Neural cell (in vitro differentiated cells): Measurements from ENCODE around the gene TEKT3. TPM values are rescaled to one million over a fixed set of nuclear protein-coding genes. Genes with fewer than 3 reads are reported as not detected.

ENCODE experiments used
- H2AFZ ChIP-seq: fragments of 200-600, 300-800 bp; sonication (generic), shearing (Covaris generic); 2 replicates; pipeline ENCODE4 v1.6.0; 2014; ENCODE audit warnings: low read depth, mild to moderate bottlenecking, antibody characterized with exemption, low read length, moderate library complexity
- H3F3A ChIP-seq: fragments of 200-600 bp; shearing (Covaris generic); 2 replicates; pipeline ENCODE4 v1.6.1; 2016; ENCODE audit warnings: mild to moderate bottlenecking, moderate library complexity, mixed read lengths, antibody characterized with exemption, low read length; ENCODE audit not compliant: insufficient read depth, poor library complexity, severe bottlenecking
- H3K27ac ChIP-seq: fragments of 200-600, 300-800 bp; sonication (generic), shearing (Covaris generic); 2 replicates; pipeline ENCODE4 v1.5.1; 2014; ENCODE audit warnings: mild to moderate bottlenecking, low read length, moderate library complexity
- H3K27me3 ChIP-seq: fragments of 300-800, 200-600 bp; sonication (generic), shearing (Covaris generic); 2 replicates; pipeline ENCODE4 v1.6.0; 2014; ENCODE audit warnings: mild to moderate bottlenecking, low read depth, low read length, moderate library complexity; ENCODE audit not compliant: insufficient read depth
- H3K36me3 ChIP-seq: fragments of 300-800, 200-600 bp; sonication (generic), shearing (Covaris generic); 2 replicates; pipeline ENCODE4 v1.5.1; 2014; ENCODE audit warnings: mild to moderate bottlenecking, antibody characterized with exemption, low read length, moderate library complexity; ENCODE audit not compliant: insufficient read depth
- H3K4me2 ChIP-seq: fragments of 300-800, 200-600 bp; sonication (generic), shearing (Covaris generic); 2 replicates; pipeline ENCODE4 v1.6.0; 2014; ENCODE audit warnings: mild to moderate bottlenecking, low read length
- H3K4me3 ChIP-seq: fragments of 300-800, 200-600 bp; sonication (generic), shearing (Covaris generic); 2 replicates; pipeline ENCODE4 v1.5.1; 2014; ENCODE audit warnings: mild to moderate bottlenecking, low read length, moderate library complexity
- H3K79me2 ChIP-seq: fragments of 200-600 bp; shearing (Covaris generic); replicated peaks from 2 replicates; pipeline ENCODE4 v1.6.0; 2014; ENCODE audit warnings: mild to moderate bottlenecking, low read length, moderate library complexity; ENCODE audit not compliant: insufficient read depth
- H3K9ac ChIP-seq: fragments of 300-800, 200-600 bp; sonication (generic), shearing (Covaris generic); 2 replicates; pipeline ENCODE4 v1.6.1; 2016; ENCODE audit warnings: mild to moderate bottlenecking, low read length, mixed read lengths
- H3K9me2 ChIP-seq: fragments of 200-600 bp; shearing (Covaris generic); 2 replicates; pipeline ENCODE4 v1.6.1; 2016; ENCODE audit warnings: mild to moderate bottlenecking, low read length, mixed read lengths; ENCODE audit not compliant: insufficient read depth
- H3K9me3 ChIP-seq: fragments of 200-600, 300-800 bp; sonication (generic), shearing (Covaris generic); 2 replicates; pipeline ENCODE4 v1.6.1; 2016; ENCODE audit warnings: mild to moderate bottlenecking, mixed run types, low read length, moderate library complexity, mixed read lengths
- H4K20me1 ChIP-seq: fragments of 200-600 bp; shearing (Covaris generic); 2 replicates; pipeline ENCODE4 v1.6.1; 2016; ENCODE audit warnings: mild to moderate bottlenecking, mixed run types; ENCODE audit not compliant: insufficient read depth
- EP300 ChIP-seq: fragments of 450-650 bp; conservative IDR thresholded peaks from 2 replicates; pipeline ENCODE4 v1.6.1; 2014; ENCODE audit warnings: antibody characterized with exemption, mild to moderate bottlenecking, moderate library complexity; ENCODE audit not compliant: poor library complexity, severe bottlenecking
- EZH2 ChIP-seq: fragments of 200-600, 300-800 bp; shearing (Covaris generic), sonication (generic); IDR thresholded peaks from 2 replicates; pipeline ENCODE4 v1.6.1; 2014; ENCODE audit warnings: antibody characterized with exemption, low read length, borderline replicate concordance, mild to moderate bottlenecking; ENCODE audit not compliant: insufficient read depth, poor library complexity, severe bottlenecking
- MXI1 ChIP-seq: fragments of 450-650 bp; conservative IDR thresholded peaks from 2 replicates; pipeline ENCODE4 v1.6.1; 2014; ENCODE audit warnings: antibody characterized with exemption, mild to moderate bottlenecking; ENCODE audit not compliant: poor library complexity, severe bottlenecking
- POLR2AphosphoS5 ChIP-seq: IDR thresholded peaks from 2 replicates; pipeline ENCODE4 v1.6.1; 2012
- RAD21 ChIP-seq: fragments of 450-650 bp; conservative IDR thresholded peaks from 2 replicates; pipeline ENCODE4 v1.6.1; 2014; ENCODE audit warnings: antibody characterized with exemption, mild to moderate bottlenecking, moderate library complexity
- SMC3 ChIP-seq: fragments of 450-650 bp; conservative IDR thresholded peaks from 2 replicates; pipeline ENCODE4 v1.6.1; 2014; ENCODE audit warnings: antibody characterized with exemption, mild to moderate bottlenecking, moderate library complexity; ENCODE audit not compliant: poor library complexity
- TAF1 ChIP-seq: IDR thresholded peaks from 2 replicates; pipeline ENCODE4 v1.6.1; 2012; ENCODE audit warnings: low read depth
- polyA plus RNA-seq: library from polyadenylated mRNA; depleted of rRNA; stranded (reverse); fragments of >200 nt; gene quantifications from 2 replicates; pipeline ENCODE4 v1.2.3, GENCODE V29; 2014
- TF ChIP-seq, protein P1 (sequence below): IDR thresholded peaks from 2 replicates; pipeline ENCODE4 v1.6.1; 2012; ENCODE audit warnings: borderline replicate concordance
- TF ChIP-seq, protein P2 (sequence below): fragments of 450-650 bp; IDR thresholded peaks from 2 replicates; pipeline ENCODE4 v1.5.1; 2014; ENCODE audit warnings: antibody characterized with exemption, mild to moderate bottlenecking, moderate library complexity; ENCODE audit not compliant: poor library complexity, severe bottlenecking

The TEKT3 gene
- polyA plus RNA-seq, 1 donor from 2014 or later: 3.1 TPM

DNA sequence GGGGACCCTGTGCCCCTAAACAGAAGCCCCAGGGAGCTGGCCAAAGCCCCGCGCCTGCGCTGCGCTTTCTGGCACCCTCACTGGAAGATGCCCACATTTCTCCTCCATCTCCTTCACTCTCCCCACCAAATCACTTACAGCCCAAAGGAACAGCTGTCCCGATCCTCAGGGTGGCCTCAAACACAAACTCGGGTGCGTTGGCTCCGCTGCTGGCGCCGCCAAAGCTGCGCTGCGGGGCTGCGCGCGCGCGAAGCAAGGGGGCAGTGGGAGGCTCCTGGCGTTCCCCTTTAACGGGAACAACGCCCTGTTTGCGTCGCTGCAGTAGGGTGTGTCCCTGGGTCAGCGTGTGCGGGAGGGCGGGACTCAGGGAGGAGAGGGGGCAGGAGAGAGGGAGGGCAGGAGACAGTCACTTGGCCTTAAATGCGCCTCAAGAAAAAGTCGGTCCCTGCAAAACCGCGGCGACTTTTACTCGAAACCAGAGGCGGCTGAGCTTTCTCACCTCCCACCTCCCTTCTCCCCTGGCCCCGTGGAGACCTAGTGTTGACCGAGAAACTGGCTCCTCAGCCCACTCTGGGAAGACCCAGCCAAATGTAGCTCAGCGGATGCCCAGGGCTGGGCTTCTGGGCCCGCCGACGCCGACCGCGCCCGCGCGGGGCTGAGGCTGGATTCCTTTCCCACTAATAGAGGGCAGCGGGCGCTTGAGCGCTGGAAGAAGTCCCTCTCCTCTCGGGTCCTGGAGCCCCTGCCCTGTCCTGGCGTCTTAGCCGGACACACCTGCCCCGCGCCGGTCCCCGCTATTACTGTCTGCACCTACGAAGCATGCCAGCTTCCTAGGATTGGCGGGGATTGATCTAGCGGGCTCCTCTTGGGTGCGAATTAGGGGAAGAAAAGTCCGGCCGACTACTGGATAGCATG, 78.8 kb downstream of the TEKT3 start:
- Histone ChIP-seq H3K9me3 (no peaks in the 10 kb centered on the region), H3K9me2 (no peaks in the 10 kb centered on the region), H3K4me3 (peak overlapping the region; percentile 62), H4K20me1 (no peaks in the 10 kb centered on the region), H3K4me2 (no peak overlapping the region), H3K79me2 (no peaks in the 10 kb centered on the region), H3K27ac (no peak overlapping the region), H3K9ac (no peak overlapping the region), H3F3A (no peaks in the 10 kb centered on the region), H2AFZ (no peak overlapping the region), H3K36me3 (no peaks in the 10 kb centered on the region), H3K27me3 (peaks cover 56% of the 10 kb centered on the region)
- TF ChIP-seq, protein P1, sequence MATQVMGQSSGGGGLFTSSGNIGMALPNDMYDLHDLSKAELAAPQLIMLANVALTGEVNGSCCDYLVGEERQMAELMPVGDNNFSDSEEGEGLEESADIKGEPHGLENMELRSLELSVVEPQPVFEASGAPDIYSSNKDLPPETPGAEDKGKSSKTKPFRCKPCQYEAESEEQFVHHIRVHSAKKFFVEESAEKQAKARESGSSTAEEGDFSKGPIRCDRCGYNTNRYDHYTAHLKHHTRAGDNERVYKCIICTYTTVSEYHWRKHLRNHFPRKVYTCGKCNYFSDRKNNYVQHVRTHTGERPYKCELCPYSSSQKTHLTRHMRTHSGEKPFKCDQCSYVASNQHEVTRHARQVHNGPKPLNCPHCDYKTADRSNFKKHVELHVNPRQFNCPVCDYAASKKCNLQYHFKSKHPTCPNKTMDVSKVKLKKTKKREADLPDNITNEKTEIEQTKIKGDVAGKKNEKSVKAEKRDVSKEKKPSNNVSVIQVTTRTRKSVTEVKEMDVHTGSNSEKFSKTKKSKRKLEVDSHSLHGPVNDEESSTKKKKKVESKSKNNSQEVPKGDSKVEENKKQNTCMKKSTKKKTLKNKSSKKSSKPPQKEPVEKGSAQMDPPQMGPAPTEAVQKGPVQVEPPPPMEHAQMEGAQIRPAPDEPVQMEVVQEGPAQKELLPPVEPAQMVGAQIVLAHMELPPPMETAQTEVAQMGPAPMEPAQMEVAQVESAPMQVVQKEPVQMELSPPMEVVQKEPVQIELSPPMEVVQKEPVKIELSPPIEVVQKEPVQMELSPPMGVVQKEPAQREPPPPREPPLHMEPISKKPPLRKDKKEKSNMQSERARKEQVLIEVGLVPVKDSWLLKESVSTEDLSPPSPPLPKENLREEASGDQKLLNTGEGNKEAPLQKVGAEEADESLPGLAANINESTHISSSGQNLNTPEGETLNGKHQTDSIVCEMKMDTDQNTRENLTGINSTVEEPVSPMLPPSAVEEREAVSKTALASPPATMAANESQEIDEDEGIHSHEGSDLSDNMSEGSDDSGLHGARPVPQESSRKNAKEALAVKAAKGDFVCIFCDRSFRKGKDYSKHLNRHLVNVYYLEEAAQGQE: no peak
- TF ChIP-seq SMC3 (no peak), EP300 (no peak), MXI1 (no peak), TAF1 (no peak), EZH2 (peak; percentile 87), RAD21 (no peak), POLR2AphosphoS5 (no peak)
- TF ChIP-seq, protein P2, sequence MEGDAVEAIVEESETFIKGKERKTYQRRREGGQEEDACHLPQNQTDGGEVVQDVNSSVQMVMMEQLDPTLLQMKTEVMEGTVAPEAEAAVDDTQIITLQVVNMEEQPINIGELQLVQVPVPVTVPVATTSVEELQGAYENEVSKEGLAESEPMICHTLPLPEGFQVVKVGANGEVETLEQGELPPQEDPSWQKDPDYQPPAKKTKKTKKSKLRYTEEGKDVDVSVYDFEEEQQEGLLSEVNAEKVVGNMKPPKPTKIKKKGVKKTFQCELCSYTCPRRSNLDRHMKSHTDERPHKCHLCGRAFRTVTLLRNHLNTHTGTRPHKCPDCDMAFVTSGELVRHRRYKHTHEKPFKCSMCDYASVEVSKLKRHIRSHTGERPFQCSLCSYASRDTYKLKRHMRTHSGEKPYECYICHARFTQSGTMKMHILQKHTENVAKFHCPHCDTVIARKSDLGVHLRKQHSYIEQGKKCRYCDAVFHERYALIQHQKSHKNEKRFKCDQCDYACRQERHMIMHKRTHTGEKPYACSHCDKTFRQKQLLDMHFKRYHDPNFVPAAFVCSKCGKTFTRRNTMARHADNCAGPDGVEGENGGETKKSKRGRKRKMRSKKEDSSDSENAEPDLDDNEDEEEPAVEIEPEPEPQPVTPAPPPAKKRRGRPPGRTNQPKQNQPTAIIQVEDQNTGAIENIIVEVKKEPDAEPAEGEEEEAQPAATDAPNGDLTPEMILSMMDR: peak; percentile 16

DNA sequence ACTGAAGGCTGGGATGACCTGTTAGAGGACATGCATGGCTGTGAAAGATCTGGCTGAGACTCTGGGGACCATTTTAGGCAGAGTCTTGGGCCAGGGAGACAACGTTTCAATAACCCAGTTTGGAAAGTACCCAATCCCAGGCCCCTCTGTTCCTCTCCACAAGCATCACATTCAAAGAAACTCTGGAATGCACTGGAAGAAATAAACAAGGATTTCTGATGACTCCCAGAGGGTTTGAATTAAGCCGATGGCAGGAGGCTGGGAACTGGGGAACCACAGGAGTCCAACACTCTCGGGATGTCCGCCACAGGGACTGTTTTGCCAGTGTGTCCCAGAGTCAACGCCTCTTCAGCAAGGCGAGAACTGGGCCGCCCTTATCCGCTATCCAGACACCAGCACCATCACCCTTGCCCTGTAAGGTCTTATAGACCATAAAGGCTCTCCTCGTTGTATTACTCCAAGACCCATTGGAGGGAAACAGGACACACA, 79.6 kb downstream of the TEKT3 start:
- no peaks in the 10 kb centered on the region for H3K36me3 ChIP-seq
- H3F3A ChIP-seq: no peaks in the 10 kb centered on the region
- no peak overlapping the region for H3K4me2 ChIP-seq
- H3K27me3 ChIP-seq: peaks cover 56% of the 10 kb centered on the region
- TF ChIP-seq, protein P1: no peak
- TF ChIP-seq TAF1: no peak
- no peaks in the 10 kb centered on the region for H3K79me2 ChIP-seq
- H3K27ac ChIP-seq: no peak overlapping the region
- H2AFZ ChIP-seq: no peak overlapping the region
- H4K20me1 ChIP-seq: no peaks in the 10 kb centered on the region
- H3K9me3 ChIP-seq: no peaks in the 10 kb centered on the region
- no peak overlapping the region for H3K9ac ChIP-seq
- H3K4me3 ChIP-seq: peak overlapping the region; percentile 63
- no peaks in the 10 kb centered on the region for H3K9me2 ChIP-seq
